Measurements from ENCODE around the gene ARRDC3.

DNA sequence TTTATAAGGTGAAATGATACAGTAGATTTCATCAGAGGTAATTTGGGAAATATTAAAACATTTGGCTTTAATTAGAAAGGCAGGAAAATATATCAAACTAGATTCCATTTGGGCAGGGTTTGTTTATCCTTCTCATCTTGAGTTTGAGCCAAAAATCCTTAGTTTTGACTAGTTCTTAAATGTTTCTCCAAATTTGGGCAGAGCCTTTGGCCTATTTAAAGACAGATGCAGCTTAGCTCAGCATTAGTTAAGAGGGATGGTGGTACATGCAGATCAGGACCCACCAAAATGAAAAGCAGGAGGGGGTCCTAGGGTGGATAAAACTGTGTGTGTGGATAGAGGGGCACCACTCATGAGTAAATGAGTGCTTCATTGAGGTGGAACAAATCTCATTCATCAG, 20.3 kb upstream of the ARRDC3 start:
- TF ChIP-seq, protein P1, sequence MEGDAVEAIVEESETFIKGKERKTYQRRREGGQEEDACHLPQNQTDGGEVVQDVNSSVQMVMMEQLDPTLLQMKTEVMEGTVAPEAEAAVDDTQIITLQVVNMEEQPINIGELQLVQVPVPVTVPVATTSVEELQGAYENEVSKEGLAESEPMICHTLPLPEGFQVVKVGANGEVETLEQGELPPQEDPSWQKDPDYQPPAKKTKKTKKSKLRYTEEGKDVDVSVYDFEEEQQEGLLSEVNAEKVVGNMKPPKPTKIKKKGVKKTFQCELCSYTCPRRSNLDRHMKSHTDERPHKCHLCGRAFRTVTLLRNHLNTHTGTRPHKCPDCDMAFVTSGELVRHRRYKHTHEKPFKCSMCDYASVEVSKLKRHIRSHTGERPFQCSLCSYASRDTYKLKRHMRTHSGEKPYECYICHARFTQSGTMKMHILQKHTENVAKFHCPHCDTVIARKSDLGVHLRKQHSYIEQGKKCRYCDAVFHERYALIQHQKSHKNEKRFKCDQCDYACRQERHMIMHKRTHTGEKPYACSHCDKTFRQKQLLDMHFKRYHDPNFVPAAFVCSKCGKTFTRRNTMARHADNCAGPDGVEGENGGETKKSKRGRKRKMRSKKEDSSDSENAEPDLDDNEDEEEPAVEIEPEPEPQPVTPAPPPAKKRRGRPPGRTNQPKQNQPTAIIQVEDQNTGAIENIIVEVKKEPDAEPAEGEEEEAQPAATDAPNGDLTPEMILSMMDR (conservative IDR thresholded peaks at IDR 0.05), result no peak
- TF ChIP-seq EZH2 (IDR thresholded peaks at IDR 0.05; ENCODE audit: low read depth), result no peak
